HG03571 (cell line): ENCODE data around the gene MIA.
"Not testable (repeated sequence)": the region's sequence is repeated elsewhere in the genome, so short reads cannot be mapped to it uniquely, and the experiment has no call there.

Source experiments
- ATAC-seq: cut with Tn5 transposase; IDR thresholded peaks from one replicate; pipeline ENCODE4 v1.9.1; 2021; ENCODE audit not compliant: unreplicated experiment

The MIA gene

DNA sequence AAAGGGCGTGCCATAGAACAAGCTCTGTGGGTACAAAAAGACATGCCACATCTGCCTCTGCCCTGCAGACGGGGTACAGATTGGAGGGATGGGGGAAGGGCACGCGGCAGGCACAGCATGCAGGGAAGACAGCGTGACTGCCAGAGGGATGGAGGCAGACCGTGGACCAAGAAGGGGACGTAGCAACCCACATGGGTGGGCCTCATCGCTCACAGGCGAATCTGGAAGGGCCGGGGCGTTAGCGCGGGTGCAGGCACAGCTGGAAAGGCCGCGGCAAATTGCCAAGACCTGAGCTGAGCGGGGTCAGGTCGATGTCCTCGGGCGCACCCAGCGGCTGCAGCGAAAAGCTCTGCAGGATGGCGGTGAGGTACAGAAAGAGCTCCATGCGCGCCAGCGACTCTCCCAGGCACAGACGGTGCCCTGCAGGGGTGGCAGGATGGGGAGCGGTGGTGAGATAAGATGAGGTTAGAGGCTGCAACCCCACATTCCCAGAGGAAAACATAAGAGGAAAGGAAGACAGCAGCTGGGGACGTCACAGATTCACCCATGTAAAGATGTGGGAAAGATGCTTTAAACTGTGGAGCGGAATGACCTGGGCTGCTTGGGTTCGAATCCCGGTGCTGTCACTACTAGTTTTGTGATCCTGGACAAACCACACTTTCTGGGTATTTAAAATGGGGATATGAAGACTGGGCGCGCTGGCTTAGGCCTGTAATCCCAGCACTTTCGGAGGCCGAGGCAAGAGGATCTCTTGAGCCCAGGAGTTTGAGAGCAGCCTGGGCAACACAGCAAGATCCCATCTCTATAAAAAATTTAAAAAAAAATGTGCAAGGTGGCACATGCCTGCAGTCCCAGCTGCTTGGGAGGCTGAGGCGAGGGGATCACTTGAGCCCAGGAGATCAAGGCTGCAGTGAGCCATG, 43.4 kb downstream of the MIA start:
- ATAC-seq, result not testable (repeated sequence)

DNA sequence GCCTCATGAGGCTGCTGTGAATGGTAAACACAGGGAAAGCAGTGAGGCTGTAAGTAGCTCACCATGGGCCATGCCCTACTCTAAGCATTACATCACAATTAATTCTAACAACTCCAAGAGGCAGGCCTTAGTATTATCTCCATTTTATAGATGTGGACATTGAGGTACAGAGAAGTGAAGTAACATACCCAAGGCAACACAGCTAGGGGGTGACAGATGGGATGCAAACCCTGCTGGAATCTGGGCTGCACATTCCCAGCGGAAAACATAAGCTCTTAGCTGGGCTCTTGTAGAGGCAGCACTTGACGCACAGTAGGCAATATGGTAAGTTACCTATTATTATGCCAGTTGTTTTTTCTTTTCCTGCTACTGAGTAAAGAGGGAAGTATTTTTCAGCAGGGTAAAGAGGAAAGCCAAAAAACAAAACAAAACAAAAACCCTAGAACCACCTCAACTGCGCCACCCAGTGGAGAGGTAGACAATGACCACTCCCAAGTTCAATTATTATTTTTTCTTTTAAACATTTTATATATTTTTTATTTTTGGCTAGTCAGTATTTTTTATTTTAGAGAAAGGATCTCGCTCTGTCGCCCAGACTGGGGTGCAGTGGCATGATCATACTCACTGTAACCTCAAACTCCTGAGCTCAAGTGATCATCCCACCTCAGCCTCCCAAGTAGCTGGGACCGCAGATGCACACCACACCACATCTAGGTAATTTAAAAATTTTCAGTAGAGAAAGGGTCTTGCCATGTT, 44.3 kb downstream of the MIA start:
- ATAC-seq, result not testable (repeated sequence)

DNA sequence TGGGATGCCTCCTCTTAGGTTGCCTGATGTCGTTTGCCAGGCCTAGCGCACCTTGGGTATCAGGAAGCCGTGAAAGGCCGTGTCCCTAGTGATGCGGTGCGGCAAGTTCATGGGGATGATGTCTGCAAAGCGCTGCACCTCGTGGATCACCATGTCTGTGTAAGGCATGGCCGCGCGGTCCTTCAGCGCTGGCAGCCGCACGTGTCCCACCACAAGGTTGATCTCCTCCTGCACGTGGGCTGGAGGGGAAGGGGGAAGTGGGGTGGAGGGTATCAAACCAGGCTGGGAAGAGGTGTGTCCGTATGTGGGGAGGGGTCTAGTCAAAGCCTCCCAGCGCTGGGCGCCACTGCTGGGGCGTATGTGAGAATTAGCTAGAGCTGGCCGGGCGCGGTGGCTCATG, 46.8 kb downstream of the MIA start:
- ATAC-seq, result no peak

DNA sequence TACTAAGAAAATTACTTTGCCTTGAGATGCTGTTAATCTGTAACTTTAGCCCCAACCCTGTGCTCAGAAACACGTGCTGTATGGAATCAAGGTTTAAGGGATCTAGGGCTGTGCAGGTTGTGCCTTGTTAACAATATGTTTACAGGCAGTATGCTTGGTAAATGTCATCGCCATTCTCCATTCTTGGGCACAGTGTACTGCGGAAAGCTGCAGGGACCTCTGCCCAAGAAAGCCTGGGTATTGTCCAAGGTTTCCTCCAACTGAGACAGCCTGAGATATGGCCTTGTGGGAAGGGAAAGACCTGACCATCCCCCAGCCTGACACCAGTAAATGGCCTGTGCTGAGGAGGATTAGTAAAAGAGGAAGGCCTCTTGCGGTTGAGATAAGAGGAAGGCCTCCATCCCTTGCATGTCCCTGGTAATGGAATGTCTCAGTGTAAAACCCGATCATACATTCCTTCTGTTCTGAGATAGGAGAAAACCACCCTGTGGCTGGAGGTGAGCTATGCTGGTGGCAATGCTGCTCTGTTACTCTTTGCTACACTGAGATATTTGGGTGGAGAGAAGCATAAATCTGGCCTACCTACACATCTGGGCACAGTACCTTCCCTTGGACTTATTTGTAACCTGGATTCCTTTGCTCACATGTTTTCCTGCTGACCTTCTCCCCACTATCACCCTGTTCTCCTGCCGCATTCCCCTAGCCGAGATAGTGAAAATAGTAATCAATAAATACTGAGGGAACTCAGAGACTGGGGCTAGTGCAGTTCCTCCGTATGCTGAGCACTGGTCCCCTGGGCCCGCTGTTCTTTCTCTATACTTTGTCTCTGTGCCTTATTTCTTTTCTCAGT, 47.6 kb downstream of the MIA start:
- not testable (repeated sequence) for ATAC-seq

DNA sequence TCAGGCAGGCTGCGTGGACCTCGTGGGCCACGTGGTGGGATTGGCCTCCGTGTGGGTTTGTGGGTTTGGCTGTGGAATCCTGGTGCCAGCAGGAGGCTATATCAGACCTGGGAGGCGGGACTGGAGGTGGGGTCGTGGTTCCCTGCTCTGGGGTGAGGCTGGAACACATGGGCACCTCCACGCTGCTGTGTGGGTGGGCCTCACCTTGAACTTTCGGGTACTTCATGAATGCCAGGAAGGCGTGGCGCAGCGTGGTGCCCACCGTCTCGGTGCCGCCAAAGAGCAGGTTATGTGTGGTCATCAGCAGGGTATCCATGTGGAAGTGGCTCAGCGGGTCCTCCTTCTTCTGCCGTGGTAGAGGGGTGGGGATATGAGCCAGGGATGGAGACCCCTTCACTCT, 49.6 kb downstream of the MIA start:
- ATAC-seq, result not testable (repeated sequence)

DNA sequence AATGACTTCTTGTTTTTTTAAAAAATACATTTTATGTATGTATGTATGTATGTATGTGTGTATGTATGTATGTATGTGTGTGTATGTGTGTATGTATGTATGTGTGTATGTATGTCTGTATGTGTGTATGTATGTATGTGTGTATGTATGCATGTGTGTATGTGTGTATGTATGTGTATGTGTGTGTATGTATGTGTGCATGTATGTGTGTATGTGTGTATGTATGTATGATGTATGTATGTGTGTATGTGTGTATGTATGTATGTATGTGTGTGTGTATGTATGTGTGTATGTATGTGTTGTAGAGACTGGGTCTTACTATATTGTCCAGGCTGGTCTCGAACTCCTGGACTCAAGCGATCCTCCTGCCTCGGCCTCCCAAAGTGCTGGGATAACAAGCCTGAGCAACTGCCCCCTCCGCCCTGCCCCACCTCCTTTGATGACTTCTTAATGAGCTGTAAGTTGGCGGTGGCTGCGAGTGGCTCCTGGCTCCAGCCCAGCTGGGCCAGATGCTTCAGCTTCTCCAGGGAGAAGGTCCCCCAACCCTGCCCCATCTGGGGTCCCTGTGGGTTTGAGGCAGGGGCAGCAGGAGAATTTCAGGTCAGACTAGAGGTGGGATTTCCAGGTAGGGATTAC, 50.3 kb downstream of the MIA start:
- not testable (repeated sequence) for ATAC-seq

DNA sequence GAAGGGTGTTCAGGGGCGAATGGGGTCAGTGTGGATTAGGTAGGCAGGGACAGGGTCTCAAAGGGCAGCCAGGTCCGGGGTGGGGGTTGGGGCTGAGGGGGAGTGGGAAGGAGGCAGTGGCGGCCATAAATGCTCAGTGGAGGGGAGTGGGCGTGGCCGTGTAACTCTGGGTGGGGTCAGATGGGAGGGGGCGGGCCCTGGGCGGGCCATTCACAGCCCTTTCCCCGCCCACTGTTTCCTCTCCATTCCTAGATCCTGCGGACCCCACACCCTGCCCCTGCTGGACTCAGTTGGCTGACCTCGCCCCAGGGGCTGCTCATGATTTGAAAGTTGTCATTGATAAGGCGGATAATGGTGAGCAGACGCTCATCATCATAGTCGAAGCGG, 51.0 kb downstream of the MIA start:
- ATAC-seq, result not testable (repeated sequence)

DNA sequence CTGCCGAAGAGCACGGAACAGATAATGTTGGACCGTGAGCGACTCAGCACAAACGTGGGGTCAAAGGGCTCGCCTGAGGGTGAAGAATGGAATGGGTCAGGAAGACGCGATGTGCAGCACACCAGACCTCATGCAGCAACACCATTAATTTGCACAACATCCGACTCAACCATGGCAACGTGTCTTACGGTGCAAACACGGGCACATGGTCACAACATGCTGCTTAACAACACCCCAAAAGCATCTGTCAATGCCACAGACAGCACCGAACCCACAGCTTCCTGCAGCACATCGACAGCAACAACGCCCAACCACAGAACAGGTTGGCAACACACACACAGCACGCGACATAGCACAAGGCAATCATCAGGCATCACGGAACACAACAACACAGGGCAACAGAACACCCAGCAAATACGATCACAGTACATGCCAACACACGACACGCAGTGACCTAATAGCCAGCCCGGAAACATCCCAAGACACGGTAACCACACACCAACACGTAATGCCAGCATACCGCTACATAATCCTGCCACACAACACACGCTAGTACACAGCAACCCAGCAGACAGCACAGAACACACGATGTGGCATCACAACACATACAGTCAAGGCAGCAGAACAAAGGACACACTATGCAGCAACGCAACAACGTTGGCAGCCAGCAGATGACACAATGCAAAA, 51.5 kb downstream of the MIA start:
- ATAC-seq, result not testable (repeated sequence)
